OCI-LY1 (cell line): ENCODE results near the gene PLEKHG2.

Experiments
- CTCF ChIP-seq: fragments of 200-600 bp; sonication (generic), shearing (Covaris generic); IDR thresholded peaks from 2 replicates; pipeline ENCODE4 v1.5.1; 2017; ENCODE audit warnings: mild to moderate bottlenecking, antibody characterized with exemption, low read length, moderate library complexity, mixed read lengths
- EZH2 ChIP-seq: fragments of 200-600 bp; sonication (generic), shearing (Covaris generic); IDR thresholded peaks from 2 replicates; pipeline ENCODE4 v1.8.0; 2017; ENCODE audit warnings: borderline replicate concordance, mixed run types, mild to moderate bottlenecking, antibody characterized with exemption, low read length, moderate library complexity, mixed read lengths

- no peak for TF ChIP-seq CTCF
- TF ChIP-seq EZH2: no peak
These were observed 39.5 kb upstream of the PLEKHG2 start for GRCh38 chr19:39372941-39373340.
